ENCODE data around the gene HNF1B.

DNA sequence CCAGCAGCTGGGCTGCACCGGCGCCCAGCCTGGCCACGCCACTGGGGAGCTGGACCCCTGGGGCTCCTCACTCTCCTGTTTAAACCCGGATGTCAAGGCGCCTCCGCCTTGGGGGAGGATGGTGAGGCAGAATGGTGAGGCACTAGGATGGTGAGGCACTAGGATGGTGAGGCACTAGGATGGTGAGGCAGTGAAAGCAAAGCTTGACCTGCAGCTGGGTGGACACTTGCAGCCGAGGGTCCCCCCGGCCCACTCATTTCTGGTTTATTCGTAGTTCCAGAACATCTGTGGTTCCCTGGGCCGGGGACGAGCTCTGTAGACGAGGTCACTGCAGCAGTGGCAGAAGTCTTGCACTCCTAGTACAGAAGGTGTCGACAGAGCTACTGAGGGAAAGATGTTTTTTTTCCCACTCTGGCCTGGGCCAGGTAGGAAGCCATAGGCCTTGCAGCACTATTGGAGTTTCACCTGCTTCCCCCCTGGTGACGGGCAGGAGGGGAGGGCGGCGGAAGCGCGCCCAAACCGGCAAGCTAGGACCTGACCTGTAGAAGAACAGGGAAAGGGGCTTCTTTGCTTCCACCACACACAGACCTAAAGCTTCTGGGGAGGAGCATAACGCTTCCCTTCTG is 1.1 kb upstream of the HNF1B start:
- TF ChIP-seq TCF4 (CRISPR knock-in tag; IDR thresholded peaks at IDR 0.05; ENCODE audit: borderline replicate concordance) (no peak), OSR1 (CRISPR knock-in tag; IDR thresholded peaks at IDR 0.05) (no peak), TOX (CRISPR knock-in tag; IDR thresholded peaks at IDR 0.05; ENCODE audit: borderline replicate concordance) (no peak)
- TF ChIP-seq, protein P1, sequence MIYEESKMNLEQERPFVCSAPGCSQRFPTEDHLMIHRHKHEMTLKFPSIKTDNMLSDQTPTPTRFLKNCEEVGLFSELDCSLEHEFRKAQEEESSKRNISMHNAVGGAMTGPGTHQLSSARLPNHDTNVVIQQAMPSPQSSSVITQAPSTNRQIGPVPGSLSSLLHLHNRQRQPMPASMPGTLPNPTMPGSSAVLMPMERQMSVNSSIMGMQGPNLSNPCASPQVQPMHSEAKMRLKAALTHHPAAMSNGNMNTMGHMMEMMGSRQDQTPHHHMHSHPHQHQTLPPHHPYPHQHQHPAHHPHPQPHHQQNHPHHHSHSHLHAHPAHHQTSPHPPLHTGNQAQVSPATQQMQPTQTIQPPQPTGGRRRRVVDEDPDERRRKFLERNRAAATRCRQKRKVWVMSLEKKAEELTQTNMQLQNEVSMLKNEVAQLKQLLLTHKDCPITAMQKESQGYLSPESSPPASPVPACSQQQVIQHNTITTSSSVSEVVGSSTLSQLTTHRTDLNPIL (CRISPR knock-in tag; IDR thresholded peaks at IDR 0.05; ENCODE audit: low read depth), result no peak
- TF ChIP-seq, protein P2, sequence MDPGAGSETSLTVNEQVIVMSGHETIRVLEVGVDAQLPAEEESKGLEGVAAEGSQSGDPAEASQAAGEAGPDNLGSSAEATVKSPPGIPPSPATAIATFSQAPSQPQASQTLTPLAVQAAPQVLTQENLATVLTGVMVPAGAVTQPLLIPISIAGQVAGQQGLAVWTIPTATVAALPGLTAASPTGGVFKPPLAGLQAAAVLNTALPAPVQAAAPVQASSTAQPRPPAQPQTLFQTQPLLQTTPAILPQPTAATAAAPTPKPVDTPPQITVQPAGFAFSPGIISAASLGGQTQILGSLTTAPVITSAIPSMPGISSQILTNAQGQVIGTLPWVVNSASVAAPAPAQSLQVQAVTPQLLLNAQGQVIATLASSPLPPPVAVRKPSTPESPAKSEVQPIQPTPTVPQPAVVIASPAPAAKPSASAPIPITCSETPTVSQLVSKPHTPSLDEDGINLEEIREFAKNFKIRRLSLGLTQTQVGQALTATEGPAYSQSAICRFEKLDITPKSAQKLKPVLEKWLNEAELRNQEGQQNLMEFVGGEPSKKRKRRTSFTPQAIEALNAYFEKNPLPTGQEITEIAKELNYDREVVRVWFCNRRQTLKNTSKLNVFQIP (CRISPR knock-in tag; IDR thresholded peaks at IDR 0.05; ENCODE audit: borderline replicate concordance, low read depth), result no peak

Measured in SK-N-SH treated with all-trans-retinoic acid at 6 μM for 48 hours (cell line).